HepG2 (cell line): Measurements from ENCODE around the gene MEF2D. TPM values are rescaled to one million over a fixed set of nuclear protein-coding genes. Genes with fewer than 3 reads are reported as not detected.

Experiments used
- ARID5B ChIP-seq: IDR thresholded peaks from 2 replicates; pipeline ENCODE4 v1.4.0; 2020; ENCODE audit warnings: mild to moderate bottlenecking, missing genetic modification reagents
- BRD4 ChIP-seq: sonication (generic); formaldehyde crosslinking; IDR thresholded peaks from 2 replicates; pipeline ENCODE4 v1.4.0; 2020; ENCODE audit warnings: missing genetic modification reagents
- CBX5 ChIP-seq: sonication (generic); formaldehyde crosslinking; IDR thresholded peaks from 2 replicates; pipeline ENCODE4 v1.4.0; 2020; ENCODE audit warnings: missing genetic modification reagents, borderline replicate concordance
- HNF1A ChIP-seq, 2 experiments: sonication (generic) in 1 of 2; formaldehyde crosslinking in 1 of 2; IDR thresholded peaks; 2 replicates each; pipeline versions ENCODE4 v1.4.0 to v1.6.1; 2016 to 2020; ENCODE audit warnings: borderline replicate concordance in 1 of 2, low read depth in 1 of 2, mild to moderate bottlenecking in 1 of 2, missing genetic modification reagents in 1 of 2
- KIAA2018 ChIP-seq: sonication (generic); formaldehyde crosslinking; IDR thresholded peaks from 2 replicates; pipeline ENCODE4 v1.5.0; 2020; ENCODE audit warnings: mild to moderate bottlenecking, missing genetic modification reagents, borderline replicate concordance
- SATB2 ChIP-seq: sonication (generic); formaldehyde crosslinking; IDR thresholded peaks from 2 replicates; pipeline ENCODE4 v1.5.0; 2020; ENCODE audit warnings: missing genetic modification reagents
- TCF7L2 ChIP-seq: IDR thresholded peaks from 2 replicates; pipeline ENCODE4 v1.6.1; 2011; ENCODE audit warnings: mild to moderate bottlenecking, low read depth, low read length, moderate library complexity
- ZFAT ChIP-seq: sonication (generic); formaldehyde crosslinking; conservative IDR thresholded peaks from 2 replicates; pipeline ENCODE4 v1.8.1; 2023; ENCODE audit warnings: missing genetic modification reagents, inconsistent platforms
- ZNF660 ChIP-seq: sonication (generic); formaldehyde crosslinking; IDR thresholded peaks from 2 replicates; pipeline ENCODE4 v1.5.1; 2020; ENCODE audit warnings: mild to moderate bottlenecking, low read depth, missing genetic modification reagents, borderline replicate concordance
- ZNF670 ChIP-seq: sonication (generic); formaldehyde crosslinking; IDR thresholded peaks from 2 replicates; pipeline ENCODE4 v1.8.0; 2022; ENCODE audit warnings: mild to moderate bottlenecking, missing genetic modification reagents, borderline replicate concordance
- ZNF678 ChIP-seq: sonication (generic); formaldehyde crosslinking; IDR thresholded peaks from 2 replicates; pipeline ENCODE4 v1.4.0; 2020; ENCODE audit warnings: mild to moderate bottlenecking, missing genetic modification reagents
- polyA plus RNA-seq, 8 experiments: library from polyadenylated mRNA; depleted of rRNA in 3 of 8; stranded (reverse) in 7 of 8; unstranded in 1 of 8; fragments of >200 nt; fragmentation: Illumina TruSeq in 4 of 8; extraction: Trizol in 4 of 8; gene quantifications; 2 replicates each; pipeline versions ENCODE4 v1.2.1 to v1.2.3, GENCODE V29; 2011 to 2016; ENCODE audit warnings: low read depth in 4 of 8, missing spikeins in 1 of 8, mixed read lengths in 1 of 8; ENCODE audit not compliant: insufficient read depth in 1 of 8
- total RNA-seq, 5 experiments: library from RNA; depleted of rRNA; stranded (reverse); fragments of >200 nt; fragmentation: Illumina TruSeq; extraction: Trizol; gene quantifications; 2 replicates each; pipeline ENCODE4 v1.2.3, GENCODE V29; 2016; ENCODE audit warnings: low read depth in 1 of 5

The MEF2D gene
- total and polyA plus RNA-seq, 2 of the 13 experiments (the other 11 are each of a cell fraction or from before 2014, with no cell fraction given) = 1.6 to 3.9 TPM

- no peak for TF ChIP-seq ZFAT (CRISPR knock-in tag)
- TF ChIP-seq CBX5 (CRISPR knock-in tag) = peak; percentile 37; the same call in 1 of the 2 replicates
- no peak for TF ChIP-seq TCF7L2
- TF ChIP-seq ZNF670 (CRISPR knock-in tag) = peak; percentile 72; the same call in 1 of the 2 replicates
- TF ChIP-seq ZNF660 (CRISPR knock-in tag) = no peak
- no peak for TF ChIP-seq ZNF678 (CRISPR knock-in tag)
- TF ChIP-seq SATB2 (CRISPR knock-in tag) = no peak
- TF ChIP-seq KIAA2018 (CRISPR knock-in tag) = no peak
- TF ChIP-seq BRD4 = no peak
- peak; percentile 27; the same call in 1 of the 2 replicates for TF ChIP-seq ARID5B (CRISPR knock-in tag)
- TF ChIP-seq HNF1A (IDR thresholded peaks at IDR 0.05; ENCODE audit: low read depth) = peak; percentile 26; the same call in 1 of the 2 replicates
- TF ChIP-seq HNF1A (CRISPR knock-in tag; IDR thresholded peaks at IDR 0.05; ENCODE audit: borderline replicate concordance) = 0 out of 2 replicates have a peak, but pooled peaks have one; percentile 16
Observed at GRCh38 chr1:156504821-156505678, 4.5 kb upstream of the MEF2D start (continued).
